HepG2 (cell line): Measurements from ENCODE around the gene ZNF195. TPM values are rescaled to one million over a fixed set of nuclear protein-coding genes. Genes with fewer than 3 reads are reported as not detected.
"Not testable (repeated sequence)": the region's sequence is repeated elsewhere in the genome, so short reads cannot be mapped to it uniquely, and the experiment has no call there.

Experiments
- ATAC-seq: fragments of 200-7000 bp; cut with Tn5 transposase; 3 replicates; pipeline ENCODE4 v1.9.1; 2020; ENCODE audit warnings: mild to moderate bottlenecking, moderate library complexity
- BruUV-seq: library from RNA; stranded (reverse); fragments of 400-500 nt; replicated peaks from 2 replicates; lab custom pipeline; 2021; lab: Mats Ljungman, UMichigan
- CTCF ChIA-PET: fragments of 300-600 bp; formaldehyde crosslinking; extraction: SDS; loops from one replicate; lab custom pipeline; 2021; ENCODE audit warnings: low total read pairs, inconsistent platforms, low intra/inter-chr PET ratio; lab: Yijun Ruan, JAX
- POLR2A ChIA-PET: fragments of 350-600 bp; sonication (Branson Sonifier 250); formaldehyde crosslinking; loops from one replicate; lab custom pipeline; 2020; ENCODE audit warnings: antibody characterized with exemption, inconsistent platforms; lab: Yijun Ruan, JAX
- DNase-seq: peaks from one replicate; pipeline ENCODE4 v3.0.0-alpha.2; 2015; ENCODE audit warnings: low spot score
- FAIRE-seq: peaks from 3 replicates; lab custom pipeline; 2011; peaks lifted over from hg19 to GRCh38; lab: Jason Lieb, UNC
- H2AFZ ChIP-seq: one replicate; pipeline ENCODE4 v1.6.1; 2011; ENCODE audit warnings: low read length, inconsistent platforms
- H3K27ac ChIP-seq: fragments of 300-600 bp; 3 replicates; pipeline ENCODE4 v1.8.0; 2011; ENCODE audit warnings: mixed run types, mild to moderate bottlenecking, mixed read lengths, low read length, inconsistent platforms; ENCODE audit not compliant: insufficient read depth; ENCODE audit errors: extremely low read length
- H3K27me3 ChIP-seq, 2 experiments: fragments of 200-600 bp in 1 of 2; 2 replicates in 1 of 2; 3 replicates in 1 of 2; pipeline versions ENCODE4 v1.6.0 to v1.8.0; 2011; ENCODE audit warnings: low read length in 2 of 2, mild to moderate bottlenecking in 2 of 2, moderate library complexity in 2 of 2, inconsistent platforms in 1 of 2; ENCODE audit not compliant: insufficient read depth in 2 of 2, control insufficient read depth in 1 of 2
- H3K36me3 ChIP-seq, 2 experiments: fragments of 200-600 bp in 1 of 2; replicated peaks in 1 of 2; 2 replicates in 1 of 2; 3 replicates in 1 of 2; pipeline versions ENCODE4 v1.5.1 to v1.8.0; 2011; ENCODE audit warnings: low read length in 2 of 2, inconsistent platforms in 1 of 2; ENCODE audit not compliant: insufficient read depth in 2 of 2, control insufficient read depth in 1 of 2
- H3K4me1 ChIP-seq: 2 replicates; pipeline ENCODE4 v1.5.1; 2012; ENCODE audit warnings: low read length, inconsistent platforms; ENCODE audit not compliant: insufficient read depth
- H3K4me2 ChIP-seq: 2 replicates; pipeline ENCODE4 v1.6.0; 2011; ENCODE audit warnings: low read depth, low read length, inconsistent platforms
- H3K4me3 ChIP-seq, 3 experiments: fragments of 200-600 bp in 1 of 3; sonication (generic), shearing (Covaris generic) in 1 of 3; replicated peaks in 1 of 3; 2 replicates each; pipeline ENCODE4 v1.5.1; 2011 to 2016; ENCODE audit warnings: low read length in 3 of 3, inconsistent platforms in 2 of 3, low read depth in 2 of 3, mild to moderate bottlenecking in 2 of 3, control low read depth in 1 of 3, mixed read lengths in 1 of 3; ENCODE audit not compliant: insufficient read depth in 1 of 3
- H3K79me2 ChIP-seq: one replicate; pipeline ENCODE4 v1.6.1; 2011; ENCODE audit warnings: low read length, inconsistent platforms; ENCODE audit not compliant: insufficient read depth
- H3K9ac ChIP-seq: 2 replicates; pipeline ENCODE4 v1.6.0; 2011; ENCODE audit warnings: mild to moderate bottlenecking, low read depth, low read length, inconsistent platforms; ENCODE audit not compliant: insufficient read depth
- H3K9me3 ChIP-seq: 2 replicates; pipeline ENCODE4 v1.5.1; 2012; ENCODE audit warnings: mild to moderate bottlenecking, low read length
- H4K20me1 ChIP-seq: 2 replicates; pipeline ENCODE4 v1.6.0; 2011; ENCODE audit warnings: inconsistent platforms, mild to moderate bottlenecking, low read length, moderate library complexity; ENCODE audit not compliant: insufficient read depth
- AKAP8 ChIP-seq: sonication (generic); formaldehyde crosslinking; IDR thresholded peaks from 2 replicates; pipeline ENCODE4 v1.5.1; 2020; ENCODE audit warnings: mild to moderate bottlenecking, missing genetic modification reagents
- ATAD3A ChIP-seq: sonication (generic); formaldehyde crosslinking; IDR thresholded peaks from 2 replicates; pipeline ENCODE4 v1.4.0; 2020; ENCODE audit warnings: missing genetic modification reagents
- ETV5 ChIP-seq: IDR thresholded peaks from 2 replicates; pipeline ENCODE4 v1.6.1; 2018; ENCODE audit warnings: missing biosample characterization, missing genetic modification reagents, inconsistent platforms, borderline replicate concordance
- HES4 ChIP-seq: sonication (generic); formaldehyde crosslinking; IDR thresholded peaks from 2 replicates; pipeline ENCODE4 v1.9.0; 2021; ENCODE audit warnings: mild to moderate bottlenecking, missing genetic modification reagents, borderline replicate concordance
- LBX2 ChIP-seq: sonication (generic); formaldehyde crosslinking; IDR thresholded peaks from 2 replicates; pipeline ENCODE4 v1.5.0; 2020; ENCODE audit warnings: missing genetic modification reagents, mild to moderate bottlenecking, borderline replicate concordance
- PAXIP1 ChIP-seq: sonication (generic); formaldehyde crosslinking; conservative IDR thresholded peaks from 2 replicates; pipeline ENCODE4 v1.4.0; 2020; ENCODE audit warnings: mild to moderate bottlenecking, missing genetic modification reagents, moderate library complexity
- PRPF4 ChIP-seq: fragments of 200-400 bp; formaldehyde crosslinking; IDR thresholded peaks from 2 replicates; pipeline ENCODE4 v1.6.1; 2016; ENCODE audit warnings: low read length, low read depth; ENCODE audit not compliant: poor library complexity, severe bottlenecking
- RBFOX2 ChIP-seq: fragments of 200-400 bp; formaldehyde crosslinking; IDR thresholded peaks from 2 replicates; pipeline ENCODE4 v1.6.1; 2017; ENCODE audit warnings: low read depth, mild to moderate bottlenecking, low read length
- REL ChIP-seq: sonication (generic); formaldehyde crosslinking; conservative IDR thresholded peaks from 2 replicates; pipeline ENCODE4 v1.8.0; 2022; ENCODE audit warnings: mild to moderate bottlenecking, missing genetic modification reagents, moderate library complexity
- SKI ChIP-seq: fragments of 450-650 bp; IDR thresholded peaks from one replicate; pipeline ENCODE4 v1.6.1; 2018; ENCODE audit warnings: mild to moderate bottlenecking; ENCODE audit not compliant: partially characterized antibody
- ZFAT ChIP-seq: sonication (generic); formaldehyde crosslinking; conservative IDR thresholded peaks from 2 replicates; pipeline ENCODE4 v1.8.1; 2023; ENCODE audit warnings: missing genetic modification reagents, inconsistent platforms
- ZNF33A ChIP-seq: sonication (generic); formaldehyde crosslinking; IDR thresholded peaks from 2 replicates; pipeline ENCODE4 v1.5.1; 2020; ENCODE audit warnings: missing genetic modification reagents, mild to moderate bottlenecking, moderate library complexity, borderline replicate concordance
- ZNF713 ChIP-seq: sonication (generic); formaldehyde crosslinking; IDR thresholded peaks from 2 replicates; pipeline ENCODE4 v1.4.0; 2020; ENCODE audit warnings: mild to moderate bottlenecking, missing genetic modification reagents
- ZNF749 ChIP-seq: sonication (generic); formaldehyde crosslinking; IDR thresholded peaks from 2 replicates; pipeline ENCODE4 v1.8.0; 2022; ENCODE audit warnings: mild to moderate bottlenecking, missing genetic modification reagents, moderate library complexity, borderline replicate concordance
- WGBS: methylation state at CpG from one replicate; pipeline ENCODE4 v1.1.6; 2017; ENCODE audit warnings: low lambda C conversion rate; 5-methylcytosine and 5-hydroxymethylcytosine counted together
- in situ Hi-C: cut with HindIII; loops from 2 replicates; pipeline ENCODE4 v1.10.0; 2017; ENCODE audit warnings: low pct_unique_long_range_greater_than_20kb; ENCODE audit not compliant: extremely low pct_ligation_motif_present
- intact Hi-C: fragments of 100-400 bp; cut with micrococcal nuclease; formaldehyde crosslinking; loops from one replicate; pipeline ENCODE4 v1.10.0; 2022; ENCODE audit not compliant: unreplicated experiment
- polyA plus RNA-seq, 8 experiments: library from polyadenylated mRNA; depleted of rRNA in 3 of 8; stranded (reverse) in 7 of 8; unstranded in 1 of 8; fragments of >200 nt; fragmentation: Illumina TruSeq in 4 of 8; extraction: Trizol in 4 of 8; gene quantifications; 2 replicates each; pipeline versions ENCODE4 v1.2.1 to v1.2.3, GENCODE V29; 2011 to 2016; ENCODE audit warnings: low read depth in 4 of 8, missing spikeins in 1 of 8, mixed read lengths in 1 of 8; ENCODE audit not compliant: insufficient read depth in 1 of 8
- total RNA-seq, 5 experiments: library from RNA; depleted of rRNA; stranded (reverse); fragments of >200 nt; fragmentation: Illumina TruSeq; extraction: Trizol; gene quantifications; 2 replicates each; pipeline ENCODE4 v1.2.3, GENCODE V29; 2016; ENCODE audit warnings: low read depth in 1 of 5

Gene ZNF195
- total and polyA plus RNA-seq, 2 of the 13 experiments (the other 11 are each of a cell fraction or from before 2014, with no cell fraction given) = 17.3 to 31.4 TPM

GRCh38 chr11:3378426-3379423 lies at the start of gene ZNF195 (continued):
- peak; percentile 45 for TF ChIP-seq SKI
- TF ChIP-seq RBFOX2 = peak; percentile 87
- peak; percentile 81; the same call in 1 of the 2 replicates for TF ChIP-seq HES4
- no peak for TF ChIP-seq PRPF4
- TF ChIP-seq PAXIP1 (CRISPR knock-in tag) = no peak; the same call in 1 of the 2 replicates
- TF ChIP-seq REL = no peak
- no peak for TF ChIP-seq AKAP8 (CRISPR knock-in tag)
- no peak; the same call in 1 of the 2 replicates for TF ChIP-seq ZFAT (CRISPR knock-in tag)
- TF ChIP-seq ETV5 (CRISPR knock-in tag) = peak; percentile 76; the same call in 1 of the 2 replicates
- no peak for TF ChIP-seq LBX2 (CRISPR knock-in tag)
- no peak for TF ChIP-seq ZNF749 (CRISPR knock-in tag)
- no peak for TF ChIP-seq ZNF33A
- TF ChIP-seq ZNF713 (CRISPR knock-in tag) = no peak
- TF ChIP-seq ATAD3A (CRISPR knock-in tag) = no peak

- DNase-seq, H2AFZ ChIP-seq, H3K4me2 ChIP-seq, H3K9ac ChIP-seq, H3K27me3 ChIP-seq, POLR2A ChIA-PET, H3K27ac ChIP-seq, ATAC-seq, H3K79me2 ChIP-seq, H4K20me1 ChIP-seq, FAIRE-seq, H3K4me3 ChIP-seq, H3K4me1 ChIP-seq, BruUV-seq, CTCF ChIA-PET, H3K9me3 ChIP-seq, H3K36me3 ChIP-seq, intact Hi-C loops, in situ Hi-C loops: not testable (repeated sequence)
- WGBS = 47% methylated on average over 7 of the region's 10 CpGs
These were observed 49.1 kb upstream of the ZNF195 start for GRCh38 chr11:3428076-3428475.
